C4-2B (cell line): Measurements from ENCODE around the gene LTBP1.

Experiments used
- ZFX ChIP-seq: fragments of 450-650 bp; IDR thresholded peaks from 2 replicates; pipeline ENCODE4 v1.6.1; 2017
- TF ChIP-seq, protein P1 (sequence below): fragments of 450-650 bp; conservative IDR thresholded peaks from 2 replicates; pipeline ENCODE4 v1.5.1; 2017; ENCODE audit warnings: mild to moderate bottlenecking

DNA sequence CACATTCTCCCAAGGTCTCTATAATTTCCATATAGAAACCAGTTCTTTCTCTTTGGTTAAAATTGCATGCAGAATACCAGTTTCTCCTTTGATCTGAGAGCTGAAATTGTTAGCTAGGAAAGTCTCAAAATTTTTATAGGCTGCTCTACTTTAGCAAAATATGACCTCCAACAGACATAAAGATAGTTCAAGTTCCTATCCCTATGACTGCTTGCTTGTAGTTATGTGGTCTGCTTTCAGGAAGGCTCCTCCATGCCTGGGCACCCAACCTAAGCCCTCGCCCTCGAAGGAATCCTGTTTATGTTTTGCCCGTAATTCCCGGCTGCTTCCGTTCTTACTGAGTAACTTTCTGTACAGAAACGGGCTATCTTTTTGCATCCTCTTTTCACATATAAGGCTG, 28.0 kb upstream of the LTBP1 start:
- TF ChIP-seq, protein P1, sequence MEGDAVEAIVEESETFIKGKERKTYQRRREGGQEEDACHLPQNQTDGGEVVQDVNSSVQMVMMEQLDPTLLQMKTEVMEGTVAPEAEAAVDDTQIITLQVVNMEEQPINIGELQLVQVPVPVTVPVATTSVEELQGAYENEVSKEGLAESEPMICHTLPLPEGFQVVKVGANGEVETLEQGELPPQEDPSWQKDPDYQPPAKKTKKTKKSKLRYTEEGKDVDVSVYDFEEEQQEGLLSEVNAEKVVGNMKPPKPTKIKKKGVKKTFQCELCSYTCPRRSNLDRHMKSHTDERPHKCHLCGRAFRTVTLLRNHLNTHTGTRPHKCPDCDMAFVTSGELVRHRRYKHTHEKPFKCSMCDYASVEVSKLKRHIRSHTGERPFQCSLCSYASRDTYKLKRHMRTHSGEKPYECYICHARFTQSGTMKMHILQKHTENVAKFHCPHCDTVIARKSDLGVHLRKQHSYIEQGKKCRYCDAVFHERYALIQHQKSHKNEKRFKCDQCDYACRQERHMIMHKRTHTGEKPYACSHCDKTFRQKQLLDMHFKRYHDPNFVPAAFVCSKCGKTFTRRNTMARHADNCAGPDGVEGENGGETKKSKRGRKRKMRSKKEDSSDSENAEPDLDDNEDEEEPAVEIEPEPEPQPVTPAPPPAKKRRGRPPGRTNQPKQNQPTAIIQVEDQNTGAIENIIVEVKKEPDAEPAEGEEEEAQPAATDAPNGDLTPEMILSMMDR, result no peak
- no peak for TF ChIP-seq ZFX
